H1 (cell line): ENCODE results near the gene TACC2.

Experiments used
- CBX5 ChIP-seq: fragments of 300-800, 300-1000 bp; sonication (generic); IDR thresholded peaks from 2 replicates; pipeline ENCODE4 v1.7.1; 2016; ENCODE audit warnings: antibody characterized with exemption, low read length, low read depth
- CHD1 ChIP-seq: IDR thresholded peaks from 2 replicates; pipeline ENCODE4 v1.6.1; 2012; ENCODE audit warnings: low read depth, low read length, improper control_type of control experiment
- CTCF ChIP-seq, 3 experiments: IDR thresholded peaks; 1 replicate in 2 of 3; 2 replicates in 1 of 3; pipeline versions ENCODE4 v1.5.1 to v1.6.1; 2011; ENCODE audit warnings: low read length in 3 of 3, mild to moderate bottlenecking in 3 of 3, inconsistent platforms in 2 of 3, low read depth in 1 of 3, moderate library complexity in 1 of 3; ENCODE audit not compliant: insufficient read depth in 1 of 3; ENCODE audit errors: control extremely low read depth in 1 of 3
- EP300 ChIP-seq, 2 experiments: IDR thresholded peaks; 1 replicate in 1 of 2; 2 replicates in 1 of 2; pipeline ENCODE4 v1.6.1; 2011 to 2012; ENCODE audit warnings: low read depth in 2 of 2, low read length in 2 of 2, mild to moderate bottlenecking in 2 of 2, borderline replicate concordance in 1 of 2, inconsistent platforms in 1 of 2, moderate library complexity in 1 of 2
- EZH2 ChIP-seq: fragments of 200-600 bp; sonication (generic); IDR thresholded peaks from 2 replicates; pipeline ENCODE4 v1.7.1; 2012; ENCODE audit warnings: low read depth, mild to moderate bottlenecking, moderate library complexity, low read length, inconsistent platforms; ENCODE audit not compliant: severe bottlenecking
- MAX ChIP-seq: IDR thresholded peaks from 2 replicates; pipeline ENCODE4 v1.6.1; 2012; ENCODE audit warnings: inconsistent platforms
- TAF1 ChIP-seq: IDR thresholded peaks from 2 replicates; pipeline ENCODE4 v1.6.1; 2011; ENCODE audit warnings: mild to moderate bottlenecking, low read depth, low read length

DNA sequence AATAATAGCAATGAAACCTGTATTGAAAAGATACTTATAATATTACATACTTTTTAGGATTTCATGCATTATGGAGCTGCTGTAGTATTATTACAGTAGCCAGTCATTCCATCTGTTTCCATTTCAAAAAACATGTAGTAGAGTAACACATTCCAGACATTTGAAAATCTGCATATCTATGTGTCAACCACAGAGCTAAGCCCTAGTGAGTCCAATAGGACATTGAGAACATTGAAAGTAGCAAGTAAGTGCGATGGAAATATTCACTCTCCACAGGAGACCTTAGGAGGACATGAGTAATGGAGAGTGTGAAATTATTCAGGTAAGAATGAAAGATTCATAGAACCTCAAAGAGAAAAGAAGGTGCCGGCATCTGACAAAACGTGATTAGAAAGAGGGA, 29.3 kb upstream of the TACC2 start:
- no peak for TF ChIP-seq EP300 (IDR thresholded peaks at IDR 0.05; ENCODE audit: borderline replicate concordance in 1 of 2, low read depth in 2 of 2, low read length in 2 of 2)
- TF ChIP-seq CTCF (IDR thresholded peaks at IDR 0.05; ENCODE audit: control extremely low read depth in 1 of 3, insufficient read depth in 1 of 3, low read depth in 1 of 3, low read length in 3 of 3), result no peak
- TF ChIP-seq MAX, result no peak
- TF ChIP-seq EZH2, result no peak
- TF ChIP-seq TAF1, result no peak
- TF ChIP-seq CHD1, result no peak
- no peak for TF ChIP-seq CBX5
